ENCODE measurements around the gene ACE. TPM values are rescaled to one million over a fixed set of nuclear protein-coding genes. Genes with fewer than 3 reads are reported as not detected.
A peak's percentile ranks its signal among the peaks of the same experiment; 100 is the strongest.

Gene ACE
- polyA plus RNA-seq, 1 donor, result 244 TPM

DNA sequence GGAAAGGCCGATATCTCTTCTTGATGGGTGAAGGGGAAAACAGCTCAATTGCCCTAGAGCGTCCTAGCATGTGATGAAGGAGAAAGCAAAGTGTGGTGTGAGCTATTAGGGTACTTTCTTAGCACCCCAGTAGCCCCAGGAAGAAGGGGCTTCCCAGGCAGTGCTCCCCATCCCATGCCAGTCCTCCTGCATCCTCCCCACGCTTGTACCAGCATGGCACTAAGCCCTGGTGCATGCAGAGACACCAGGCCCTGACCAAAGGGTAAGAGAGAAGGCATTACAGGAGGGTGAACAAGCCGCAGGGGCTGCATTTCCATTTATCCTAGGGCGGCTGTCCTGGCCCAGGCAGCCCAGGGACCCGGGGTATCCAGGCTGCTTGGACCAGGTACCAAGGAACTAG, 33.8 kb upstream of the ACE start:
- no peak overlapping the region for H3K4me3 ChIP-seq (ENCODE audit: low read length)
- no peak for DNase-seq
- no peak overlapping the region for H3K27ac ChIP-seq (ENCODE audit: low read length)
- WGBS (ENCODE audit: insufficient coverage, low lambda C conversion rate), result no CpG with 5 or more reads among the region's 6 CpGs
- no peaks in the 10 kb centered on the region for H3K36me3 ChIP-seq (ENCODE audit: control insufficient read depth, insufficient read depth, low read length)
- H3K4me1 ChIP-seq (ENCODE audit: control insufficient read depth, insufficient read depth, low read length), result peaks cover 38% of the 10 kb centered on the region
- H3K27me3 ChIP-seq (ENCODE audit: control insufficient read depth, insufficient read depth, low read length), result peaks cover 8% of the 10 kb centered on the region
- peaks cover 4% of the 10 kb centered on the region for H3K9me3 ChIP-seq (ENCODE audit: control insufficient read depth, low read depth, low read length)

DNA sequence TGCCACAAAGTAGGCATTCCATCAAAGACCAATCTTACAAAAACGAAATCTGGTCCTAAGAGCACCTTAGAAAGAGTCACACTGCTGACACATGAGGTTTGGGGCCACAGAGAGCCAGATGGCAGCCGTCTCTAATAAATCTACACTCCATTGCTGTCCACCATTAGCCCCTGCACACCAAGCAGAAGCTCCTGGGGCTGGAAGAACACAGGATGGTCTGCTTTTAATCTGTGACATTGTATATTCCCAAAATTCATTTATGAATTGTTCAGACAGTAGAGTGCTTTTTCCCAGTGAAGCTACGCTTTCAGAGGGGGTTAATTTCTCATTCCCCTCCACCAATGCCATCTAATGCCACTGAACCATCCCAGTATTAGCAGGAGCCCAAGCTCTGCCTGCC, 32.4 kb upstream of the ACE start:
- no peak overlapping the region for H3K27ac ChIP-seq (ENCODE audit: low read length)
- no CpG with 5 or more reads among the region's 3 CpGs for WGBS (ENCODE audit: insufficient coverage, low lambda C conversion rate)

DNA sequence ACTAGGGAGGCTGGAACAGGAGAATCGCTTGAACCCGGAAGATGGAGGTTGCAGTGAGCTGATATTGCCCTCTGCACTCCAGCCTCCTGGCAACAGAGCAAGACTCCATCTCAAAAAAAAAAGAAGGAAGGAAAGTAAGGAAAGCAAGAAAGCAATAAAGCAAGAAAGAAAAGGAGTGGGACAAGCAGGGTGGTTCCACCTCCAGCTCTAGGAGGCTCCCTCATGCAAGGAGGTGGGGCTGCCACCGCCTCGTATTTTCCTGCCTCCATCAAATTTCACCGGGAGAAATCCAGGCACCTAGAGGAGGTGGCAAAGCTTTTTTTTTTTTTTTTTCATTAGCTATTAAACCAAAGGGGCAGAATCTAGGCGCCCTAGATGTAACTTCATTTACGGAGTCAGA, 31.8 kb upstream of the ACE start:
- Histone ChIP-seq H3K36me3 (ENCODE audit: control insufficient read depth, insufficient read depth, low read length) (no peaks in the 10 kb centered on the region), H3K9me3 (ENCODE audit: control insufficient read depth, low read depth, low read length) (peaks cover 4% of the 10 kb centered on the region), H3K4me1 (ENCODE audit: control insufficient read depth, insufficient read depth, low read length) (peaks cover 41% of the 10 kb centered on the region), H3K27ac (ENCODE audit: low read length) (peak overlapping the region; percentile 63), H3K27me3 (ENCODE audit: control insufficient read depth, insufficient read depth, low read length) (peaks cover 4% of the 10 kb centered on the region), H3K4me3 (ENCODE audit: low read length) (peak overlapping the region; percentile 75)
- no peak for DNase-seq
- WGBS (ENCODE audit: insufficient coverage, low lambda C conversion rate), result 30% methylated on average over 2 of the region's 7 CpGs

More for the DNA sequence above, 32.4 kb upstream of the ACE start:
- Histone ChIP-seq H3K9me3 (ENCODE audit: control insufficient read depth, low read depth, low read length) (peaks cover 4% of the 10 kb centered on the region), H3K36me3 (ENCODE audit: control insufficient read depth, insufficient read depth, low read length) (no peaks in the 10 kb centered on the region), H3K4me3 (ENCODE audit: low read length) (no peak overlapping the region), H3K27me3 (ENCODE audit: control insufficient read depth, insufficient read depth, low read length) (peaks cover 4% of the 10 kb centered on the region), H3K4me1 (ENCODE audit: control insufficient read depth, insufficient read depth, low read length) (peaks cover 35% of the 10 kb centered on the region)
- DNase-seq, result no peak

DNA sequence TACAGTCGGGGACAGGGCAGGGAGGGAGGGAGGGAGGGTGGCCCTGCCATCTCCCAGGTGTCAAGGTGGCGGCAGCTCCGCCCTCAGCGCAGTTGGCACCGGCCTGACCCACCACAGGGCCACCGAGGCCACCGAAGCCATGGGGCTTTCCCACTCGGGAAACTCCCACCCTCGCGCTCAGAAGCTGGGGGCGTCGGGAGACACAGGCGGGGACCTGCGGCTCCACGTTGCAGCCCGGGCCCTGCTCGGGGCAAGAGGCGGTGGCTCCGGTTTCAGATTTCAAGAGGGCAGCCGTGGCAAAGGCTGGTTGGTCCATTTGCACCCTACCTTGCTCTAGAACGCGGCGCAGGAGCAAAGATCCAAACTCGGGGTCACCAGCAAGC, 31.3 kb upstream of the ACE start:
- Histone ChIP-seq H3K27me3 (ENCODE audit: control insufficient read depth, insufficient read depth, low read length) (peaks cover 4% of the 10 kb centered on the region), H3K9me3 (ENCODE audit: control insufficient read depth, low read depth, low read length) (peaks cover 4% of the 10 kb centered on the region), H3K4me3 (ENCODE audit: low read length) (peak overlapping the region; percentile 75), H3K4me1 (ENCODE audit: control insufficient read depth, insufficient read depth, low read length) (peaks cover 42% of the 10 kb centered on the region), H3K36me3 (ENCODE audit: control insufficient read depth, insufficient read depth, low read length) (no peaks in the 10 kb centered on the region), H3K27ac (ENCODE audit: low read length) (peak overlapping the region; percentile 63)
- peak in 1 of 2 donors; percentile 69 for DNase-seq
- no CpG with 5 or more reads among the region's 24 CpGs for WGBS (ENCODE audit: insufficient coverage, low lambda C conversion rate)

DNA sequence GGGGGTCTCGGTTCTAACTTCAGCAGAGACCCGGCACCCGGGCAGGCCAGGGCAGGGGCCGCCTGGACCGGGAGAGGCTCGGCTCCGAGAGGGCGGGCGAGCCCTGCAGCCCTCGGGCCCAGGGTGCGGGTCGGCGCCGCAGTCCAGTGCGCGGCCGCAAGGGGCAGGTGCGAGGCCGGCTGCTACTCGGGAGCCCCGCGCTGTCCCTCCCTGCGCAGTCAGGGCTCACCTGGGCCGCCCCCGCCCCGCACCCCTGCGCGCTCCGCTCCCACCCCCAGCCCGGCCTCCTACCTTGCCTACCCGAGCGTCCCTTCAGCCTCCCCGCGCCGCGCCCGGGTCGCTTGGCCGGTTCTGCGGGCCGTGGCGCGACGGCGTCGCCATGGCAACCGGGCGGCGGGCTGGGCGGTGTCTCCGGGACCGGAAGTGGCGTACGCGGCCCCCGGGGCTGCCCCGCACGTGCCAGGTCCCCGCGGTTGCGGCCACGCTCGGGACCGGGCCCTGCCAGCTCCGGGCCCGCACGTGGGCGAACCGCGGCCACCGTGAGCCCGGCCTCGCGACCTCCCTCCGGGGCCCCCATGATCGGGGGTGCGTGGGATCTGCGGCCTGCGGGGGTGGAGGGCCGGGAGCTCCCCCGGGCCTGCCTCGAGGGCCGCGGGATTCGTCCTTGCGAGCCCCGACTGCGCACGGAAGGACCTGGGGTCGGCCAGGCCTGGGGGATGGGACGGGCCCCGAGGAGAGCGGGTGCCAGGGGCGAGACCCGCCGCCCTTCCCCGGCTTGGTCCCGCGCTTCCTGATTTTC, 30.7 kb upstream of the ACE start, which contains the start of gene CYB561:
CYB561 (minus strand) TSS at position 353 of the 799 bp plus-strand sequence. CDS start 8,759 bp downstream, outside the sequence.
- Histone ChIP-seq H3K36me3 (ENCODE audit: control insufficient read depth, insufficient read depth, low read length) (no peaks in the 10 kb centered on the region), H3K27me3 (ENCODE audit: control insufficient read depth, insufficient read depth, low read length) (peaks cover 4% of the 10 kb centered on the region), H3K4me3 (ENCODE audit: low read length) (peak within 1 kb of the TSS; percentile 75), H3K27ac (ENCODE audit: low read length) (peak within 1 kb of the TSS; percentile 63), H3K9me3 (ENCODE audit: control insufficient read depth, low read depth, low read length) (peaks cover 4% of the 10 kb centered on the region), H3K4me1 (ENCODE audit: control insufficient read depth, insufficient read depth, low read length) (peaks cover 43% of the 10 kb centered on the region)
- peak; percentile 75 to 85 for DNase-seq
- no CpG with 5 or more reads among the region's 99 CpGs for WGBS (ENCODE audit: insufficient coverage, low lambda C conversion rate)

DNA sequence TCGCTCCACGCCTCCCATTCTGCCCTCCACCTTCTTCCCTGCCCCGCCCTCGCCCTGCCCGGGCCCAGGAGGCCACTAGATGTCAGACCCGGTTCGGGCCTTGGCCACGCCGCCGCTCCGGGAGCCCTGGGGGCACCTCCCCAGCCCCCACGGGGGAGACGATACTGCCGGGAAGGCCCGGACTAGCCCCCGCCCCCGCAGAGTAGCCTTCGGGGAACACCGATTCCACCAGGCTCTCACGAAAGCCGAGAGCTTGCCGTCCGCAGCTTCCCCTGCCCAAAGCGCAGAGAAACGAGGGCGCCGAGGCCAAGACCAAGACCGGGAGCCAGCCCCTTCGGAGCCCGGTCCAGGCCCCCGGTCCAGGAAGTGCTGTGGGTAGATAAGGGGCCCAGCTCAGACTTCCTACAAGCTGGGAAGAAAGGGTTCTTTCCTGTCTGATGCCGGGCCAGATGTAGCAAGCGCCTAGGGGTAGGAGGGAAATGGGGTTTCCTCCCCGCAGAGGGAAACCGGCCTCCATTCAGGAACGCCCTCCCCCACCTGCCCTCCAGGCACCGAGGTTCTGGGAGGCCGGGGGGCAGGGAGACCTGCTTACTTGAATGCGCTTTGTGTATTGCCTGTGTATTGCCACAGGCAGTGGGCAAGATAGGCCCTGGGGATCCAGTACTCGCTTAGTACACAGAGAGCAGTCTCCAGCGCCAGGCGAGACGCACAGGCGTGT, 29.9 kb upstream of the ACE start:
- WGBS (ENCODE audit: insufficient coverage, low lambda C conversion rate), result no CpG with 5 or more reads among the region's 44 CpGs
- Histone ChIP-seq H3K9me3 (ENCODE audit: control insufficient read depth, low read depth, low read length) (peaks cover 4% of the 10 kb centered on the region), H3K36me3 (ENCODE audit: control insufficient read depth, insufficient read depth, low read length) (no peaks in the 10 kb centered on the region), H3K4me3 (ENCODE audit: low read length) (peak overlapping the region; percentile 38), H3K4me1 (ENCODE audit: control insufficient read depth, insufficient read depth, low read length) (peaks cover 50% of the 10 kb centered on the region), H3K27ac (ENCODE audit: low read length) (peak overlapping the region; percentile 46), H3K27me3 (ENCODE audit: control insufficient read depth, insufficient read depth, low read length) (peaks cover 4% of the 10 kb centered on the region)
- DNase-seq, result peak in 1 of 2 donors; percentile 68

DNA sequence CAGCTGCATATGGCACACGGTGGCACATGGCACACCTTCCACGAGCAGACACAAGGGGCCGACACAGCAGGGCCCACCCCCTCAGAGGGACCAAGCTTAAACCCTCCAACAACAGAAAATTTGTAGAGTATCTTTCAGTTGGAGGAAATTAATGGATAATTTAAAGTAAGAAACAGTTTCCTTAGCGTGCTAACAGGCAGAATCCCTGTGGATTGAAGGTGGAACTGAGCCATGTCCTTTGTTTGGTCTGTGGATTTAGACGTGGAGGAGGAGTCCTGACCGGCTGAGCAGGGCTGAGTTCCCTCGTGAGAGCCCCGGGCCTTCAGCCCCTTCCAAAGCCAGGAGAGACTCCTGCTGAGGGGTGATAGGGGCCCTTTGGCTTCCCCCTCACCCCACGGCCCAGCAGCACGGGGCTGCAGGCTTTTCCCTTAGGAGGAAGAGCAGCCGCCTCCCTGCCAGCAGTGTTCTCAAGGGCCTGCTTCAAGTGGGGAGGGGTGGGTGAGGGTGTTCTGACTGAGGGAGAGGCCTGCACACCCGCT, 29.3 kb upstream of the ACE start:
- Histone ChIP-seq H3K27ac (ENCODE audit: low read length) (peak overlapping the region; percentile 46), H3K9me3 (ENCODE audit: control insufficient read depth, low read depth, low read length) (peaks cover 4% of the 10 kb centered on the region), H3K36me3 (ENCODE audit: control insufficient read depth, insufficient read depth, low read length) (no peaks in the 10 kb centered on the region), H3K4me3 (ENCODE audit: low read length) (no peak overlapping the region), H3K27me3 (ENCODE audit: control insufficient read depth, insufficient read depth, low read length) (peaks cover 4% of the 10 kb centered on the region), H3K4me1 (ENCODE audit: control insufficient read depth, insufficient read depth, low read length) (peaks cover 57% of the 10 kb centered on the region)
- no peak for DNase-seq
- no CpG with 5 or more reads among the region's 12 CpGs for WGBS (ENCODE audit: insufficient coverage, low lambda C conversion rate)

DNA sequence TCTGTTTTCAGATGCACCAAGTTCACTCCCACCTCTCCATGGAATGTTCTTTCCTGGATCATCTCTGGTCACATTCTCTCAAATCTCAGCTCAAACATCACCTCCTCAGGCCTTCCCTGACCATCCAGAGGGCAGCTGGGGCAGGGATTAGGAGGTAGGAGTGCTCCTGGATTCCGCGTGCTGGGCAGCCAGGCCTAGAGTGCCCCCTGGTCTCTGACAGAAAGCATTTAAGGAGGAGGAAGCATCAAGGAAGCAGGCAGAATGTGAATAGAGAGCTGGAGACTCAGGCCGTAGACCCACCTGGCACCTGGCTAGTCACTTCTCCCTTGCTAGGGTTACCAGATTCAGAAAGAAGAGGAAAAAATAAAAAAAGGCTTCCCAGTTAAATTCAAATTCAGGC, 28.2 kb upstream of the ACE start:
- Histone ChIP-seq H3K9me3 (ENCODE audit: control insufficient read depth, low read depth, low read length) (peaks cover 4% of the 10 kb centered on the region), H3K36me3 (ENCODE audit: control insufficient read depth, insufficient read depth, low read length) (no peaks in the 10 kb centered on the region), H3K27me3 (ENCODE audit: control insufficient read depth, insufficient read depth, low read length) (peaks cover 4% of the 10 kb centered on the region), H3K4me1 (ENCODE audit: control insufficient read depth, insufficient read depth, low read length) (peaks cover 68% of the 10 kb centered on the region), H3K4me3 (ENCODE audit: low read length) (no peak overlapping the region), H3K27ac (ENCODE audit: low read length) (no peak overlapping the region)
- WGBS (ENCODE audit: insufficient coverage, low lambda C conversion rate), result no CpG with 5 or more reads among the region's 3 CpGs
- DNase-seq, result no peak

DNA sequence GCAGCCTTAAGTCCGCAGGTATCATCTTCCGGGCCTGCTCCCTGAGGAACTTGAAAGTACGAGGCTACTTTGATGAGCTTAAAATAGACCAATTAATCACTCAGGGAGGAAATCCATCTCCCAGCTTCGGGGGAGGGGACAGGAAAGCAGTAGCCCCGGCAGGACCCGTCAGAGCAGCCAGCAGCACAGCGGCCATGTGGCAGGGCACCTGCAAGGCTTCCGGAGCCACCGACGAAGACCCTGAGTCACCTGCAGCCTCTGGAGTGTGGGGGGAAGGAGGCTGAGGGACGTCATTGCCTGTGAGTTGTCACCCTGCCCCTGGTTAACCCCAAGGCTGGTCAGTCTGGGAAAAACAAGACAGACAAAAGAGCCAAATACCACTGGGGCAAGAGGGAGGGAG, 26.3 kb upstream of the ACE start:
- no CpG with 5 or more reads among the region's 11 CpGs for WGBS (ENCODE audit: insufficient coverage, low lambda C conversion rate)
- Histone ChIP-seq H3K36me3 (ENCODE audit: control insufficient read depth, insufficient read depth, low read length) (no peaks in the 10 kb centered on the region), H3K4me1 (ENCODE audit: control insufficient read depth, insufficient read depth, low read length) (peaks cover 78% of the 10 kb centered on the region), H3K27me3 (ENCODE audit: control insufficient read depth, insufficient read depth, low read length) (peaks cover 2% of the 10 kb centered on the region), H3K27ac (ENCODE audit: low read length) (peak overlapping the region; percentile 98), H3K4me3 (ENCODE audit: low read length) (no peak overlapping the region), H3K9me3 (ENCODE audit: control insufficient read depth, low read depth, low read length) (peaks cover 5% of the 10 kb centered on the region)
- peak in 1 of 2 donors; percentile 1 for DNase-seq

DNA sequence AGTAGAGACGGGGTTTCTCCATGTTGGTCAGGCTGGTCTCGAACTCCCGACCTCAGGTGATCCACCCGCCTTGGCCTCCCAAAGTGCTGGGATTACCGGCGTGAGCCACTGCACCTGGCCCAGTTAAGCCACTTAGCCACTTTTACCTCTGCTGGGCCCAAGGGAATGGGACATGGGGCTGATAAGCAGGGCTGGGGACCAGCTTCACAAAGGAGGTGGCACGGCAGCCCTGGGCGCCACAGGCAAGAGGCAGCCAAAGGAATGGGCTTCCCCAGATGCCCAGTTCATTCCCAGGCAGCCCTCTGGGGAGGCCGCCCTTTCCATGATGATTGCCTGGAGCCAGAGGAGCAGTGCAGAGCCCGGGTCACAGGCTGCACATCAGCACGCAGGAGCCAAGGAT, 25.7 kb upstream of the ACE start:
- Histone ChIP-seq H3K27ac (ENCODE audit: low read length) (peak overlapping the region; percentile 98), H3K4me1 (ENCODE audit: control insufficient read depth, insufficient read depth, low read length) (peaks cover 78% of the 10 kb centered on the region), H3K27me3 (ENCODE audit: control insufficient read depth, insufficient read depth, low read length) (no peaks in the 10 kb centered on the region), H3K4me3 (ENCODE audit: low read length) (no peak overlapping the region), H3K36me3 (ENCODE audit: control insufficient read depth, insufficient read depth, low read length) (no peaks in the 10 kb centered on the region), H3K9me3 (ENCODE audit: control insufficient read depth, low read depth, low read length) (peaks cover 9% of the 10 kb centered on the region)
- no peak for DNase-seq
- no CpG with 5 or more reads among the region's 11 CpGs for whole genome bisulfite sequencing (ENCODE audit: insufficient coverage, low lambda C conversion rate)
